Measurements from ENCODE around the gene COA6.

GRCh38 chr1:234331507-234331906 is 41.7 kb upstream of the COA6 start:
- TF ChIP-seq, protein P1, sequence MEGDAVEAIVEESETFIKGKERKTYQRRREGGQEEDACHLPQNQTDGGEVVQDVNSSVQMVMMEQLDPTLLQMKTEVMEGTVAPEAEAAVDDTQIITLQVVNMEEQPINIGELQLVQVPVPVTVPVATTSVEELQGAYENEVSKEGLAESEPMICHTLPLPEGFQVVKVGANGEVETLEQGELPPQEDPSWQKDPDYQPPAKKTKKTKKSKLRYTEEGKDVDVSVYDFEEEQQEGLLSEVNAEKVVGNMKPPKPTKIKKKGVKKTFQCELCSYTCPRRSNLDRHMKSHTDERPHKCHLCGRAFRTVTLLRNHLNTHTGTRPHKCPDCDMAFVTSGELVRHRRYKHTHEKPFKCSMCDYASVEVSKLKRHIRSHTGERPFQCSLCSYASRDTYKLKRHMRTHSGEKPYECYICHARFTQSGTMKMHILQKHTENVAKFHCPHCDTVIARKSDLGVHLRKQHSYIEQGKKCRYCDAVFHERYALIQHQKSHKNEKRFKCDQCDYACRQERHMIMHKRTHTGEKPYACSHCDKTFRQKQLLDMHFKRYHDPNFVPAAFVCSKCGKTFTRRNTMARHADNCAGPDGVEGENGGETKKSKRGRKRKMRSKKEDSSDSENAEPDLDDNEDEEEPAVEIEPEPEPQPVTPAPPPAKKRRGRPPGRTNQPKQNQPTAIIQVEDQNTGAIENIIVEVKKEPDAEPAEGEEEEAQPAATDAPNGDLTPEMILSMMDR (IDR thresholded peaks at IDR 0.05), result no peak
- TF ChIP-seq POLR2A (IDR thresholded peaks at IDR 0.05), result no peak

All from Peyer's patch (tissue), 4 donors.